Right lobe of liver (tissue), 6 donors: ENCODE measurements around the gene TBPL1. TPM values are rescaled to one million over a fixed set of nuclear protein-coding genes. Genes with fewer than 3 reads are reported as not detected.

Source experiments
- ATAC-seq, 4 donors: fragments of 200-7000 bp; cut with Tn5 transposase; one replicate each; pipeline ENCODE4 v1.9.1; 2020; ENCODE audit warnings: mild to moderate bottlenecking in 4 of 4, moderate library complexity in 4 of 4
- DNase-seq, 3 donors: peaks; one replicate each; pipeline ENCODE4 v3.0.0-alpha.2; 2020
- H3K27ac ChIP-seq, 3 donors: fragments of 200-600 bp; one replicate each; pipeline ENCODE4 v1.8.0; 2022
- H3K27me3 ChIP-seq, 2 donors: fragments of 200-600 bp; one replicate each; pipeline ENCODE4 v1.8.0; 2022
- H3K36me3 ChIP-seq, 4 donors: fragments of 200-600 bp; sonication (generic) in 1 of 4; one replicate each; pipeline versions ENCODE4 v1.5.1 to v1.8.0; 2017 to 2022; ENCODE audit warnings: control low read depth in 1 of 4
- H3K4me1 ChIP-seq, 4 donors: fragments of 200-600 bp; sonication (generic) in 1 of 4; one replicate each; pipeline versions ENCODE4 v1.5.1 to v1.8.0; 2017 to 2022; ENCODE audit warnings: control low read depth in 1 of 4
- H3K4me3 ChIP-seq, 3 donors: fragments of 200-600 bp; one replicate each; pipeline ENCODE4 v1.8.0; 2022
- H3K9me3 ChIP-seq, 4 donors: fragments of 200-600 bp; sonication (generic) in 1 of 4; one replicate each; pipeline versions ENCODE4 v1.5.1 to v1.8.0; 2017 to 2022; ENCODE audit warnings: control low read depth in 1 of 4
- CTCF ChIP-seq, 4 donors: fragments of 200-600 bp in 3 of 4; fragments of 450-650 bp in 1 of 4; IDR thresholded peaks; one replicate each; pipeline versions ENCODE4 v1.5.1 to v1.8.0; 2016 to 2022; ENCODE audit warnings: antibody characterized with exemption in 4 of 4, mild to moderate bottlenecking in 2 of 4
- POLR2A ChIP-seq: fragments of 450-650 bp; IDR thresholded peaks from one replicate; pipeline ENCODE4 v1.6.1; 2017; ENCODE audit warnings: antibody characterized with exemption, mild to moderate bottlenecking
- WGBS: methylation state at CpG from one replicate; pipeline ENCODE4 v1.1.6; 2018; ENCODE audit warnings: low coverage, low lambda C conversion rate; ENCODE audit not compliant: insufficient coverage; ENCODE audit errors: missing lambda C conversion rate; 5-methylcytosine and 5-hydroxymethylcytosine counted together
- intact Hi-C, 2 donors: fragments of 100-400 bp; cut with DNase I; formaldehyde crosslinking; loops; one replicate each; pipeline versions ENCODE4 v1.11.2 to v1.14.1; 2022
- total RNA-seq, 6 experiments: library from RNA; depleted of rRNA in 2 of 6; stranded (reverse); fragments of >200 nt in 2 of 6; fragmentation: NEBNext Ultra II Directional in 3 of 6; extraction: Animal tissue kit (Norgen Biotek cat#: 25700) in 3 of 6; gene quantifications; one replicate each; pipeline versions ENCODE4 v1.1.0 to v1.2.4, GENCODE V29; 2016 to 2023
- donor health status: DM: no; HTN: yes; CAD: no.
- donor health status: DM: no; HTN: no; CAD: no.
- donor health status: DM: no; HTN: no; CAD: no.
- donor health status: DM: no; HTN: yes; CAD: no.
- donor health status: DM: no; HTN: yes; CAD: no.

Gene TBPL1
- total RNA-seq, 6 experiments from 2014 or later = 6.0 to 11.5 (median 9.4) TPM

DNA sequence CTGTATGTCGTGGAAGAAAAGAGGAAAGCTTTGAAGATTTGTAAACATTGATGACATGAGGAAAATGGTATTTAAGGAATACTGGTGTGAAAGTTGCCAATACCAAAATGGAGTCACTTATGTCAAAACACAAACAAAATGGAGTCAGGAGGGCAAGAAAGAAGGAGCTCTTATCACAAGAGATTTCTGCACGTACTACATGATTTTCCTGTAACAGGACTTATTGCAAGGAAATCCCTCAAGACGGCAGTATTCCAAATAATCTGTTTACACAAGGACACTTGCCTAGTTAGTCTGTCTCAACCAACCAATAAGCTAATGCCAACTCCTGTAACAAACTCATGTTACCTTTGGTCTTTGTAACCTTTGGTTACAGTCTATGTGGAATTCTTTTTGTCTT is 69.6 kb downstream of the TBPL1 start:
- H3K27me3 ChIP-seq = no peaks in the 10 kb centered on the region
- no peak overlapping the region for H3K4me3 ChIP-seq
- no peak overlapping the region for H3K27ac ChIP-seq
- peaks cover 0 to 21% (median 3%) of the 10 kb centered on the region in 4 donors for H3K4me1 ChIP-seq
- no peaks in the 10 kb centered on the region for H3K36me3 ChIP-seq
- no peaks in the 10 kb centered on the region for H3K9me3 ChIP-seq
- ATAC-seq (peak in 1 of 4 donors; percentile 57), DNase-seq (no peak)
- TF ChIP-seq CTCF (IDR thresholded peaks at IDR 0.05) = no peak
- TF ChIP-seq POLR2A = no peak
- 41% methylated on average over 3 of the region's 3 CpGs for WGBS
- intact Hi-C loops = no loop called here

DNA sequence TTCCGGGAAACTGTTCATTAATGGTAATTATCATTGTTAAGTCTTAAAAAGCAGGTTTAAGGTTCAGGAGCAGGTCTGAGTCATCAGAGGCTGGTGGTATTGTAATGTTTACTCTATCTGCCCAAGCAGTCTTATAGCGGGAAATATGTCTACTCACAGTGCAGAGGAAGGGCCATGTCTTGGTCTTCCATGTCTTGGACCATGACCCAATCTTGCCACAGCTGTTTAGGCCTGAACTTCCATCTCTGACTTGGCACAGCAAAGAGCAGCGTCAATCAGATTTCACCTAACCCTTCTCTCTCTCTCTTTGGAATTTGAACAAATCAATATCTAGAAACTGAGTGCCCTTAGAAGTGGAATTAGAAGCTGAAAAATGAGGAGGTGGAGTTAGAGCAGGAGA is 73.6 kb downstream of the TBPL1 start:
- Histone ChIP-seq H3K27me3 (no peaks in the 10 kb centered on the region), H3K4me3 (no peak overlapping the region), H3K36me3 (no peaks in the 10 kb centered on the region), H3K4me1 (peaks cover 0 to 30% (median 3%) of the 10 kb centered on the region in 4 donors), H3K9me3 (no peaks in the 10 kb centered on the region), H3K27ac (peak overlapping the region in 1 of 3 donors; percentile 51)
- DNase-seq = no peak
- 55% methylated on average over 3 of the region's 3 CpGs for WGBS
- peak; percentile 61 to 88 (median 66) for ATAC-seq
- intact Hi-C loops = no loop called here
- TF ChIP-seq POLR2A (no peak), CTCF (IDR thresholded peaks at IDR 0.05) (no peak)

DNA sequence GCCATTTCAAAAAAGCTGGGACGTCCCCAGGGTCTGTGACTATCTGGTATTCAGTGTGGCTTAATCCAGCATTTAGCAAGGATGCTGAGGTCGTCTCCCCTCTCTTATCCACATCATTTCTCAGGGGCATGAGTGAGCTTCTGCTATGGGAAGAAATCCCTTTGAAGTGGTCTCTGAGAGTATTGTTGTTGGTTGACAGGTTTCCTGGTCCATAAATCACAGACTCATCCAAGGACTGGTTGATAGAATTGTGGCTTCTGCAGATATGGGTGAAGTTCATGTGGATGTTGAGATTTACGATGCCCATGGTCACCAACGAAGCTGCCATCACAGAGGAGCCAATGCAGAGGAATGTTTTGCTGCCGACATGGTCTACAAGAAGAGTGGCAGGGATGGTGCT is 75.4 kb downstream of the TBPL1 start:
- no peaks in the 10 kb centered on the region for H3K9me3 ChIP-seq
- peaks cover 0 to 27% (median 3%) of the 10 kb centered on the region in 4 donors for H3K4me1 ChIP-seq
- DNase-seq = no peak
- TF ChIP-seq POLR2A = no peak
- TF ChIP-seq CTCF (IDR thresholded peaks at IDR 0.05) = no peak
- intact Hi-C loops = no loop called here
- H3K27ac ChIP-seq = no peak overlapping the region
- WGBS = 71% methylated on average over 4 of the region's 5 CpGs
- ATAC-seq = no peak
- H3K36me3 ChIP-seq = no peaks in the 10 kb centered on the region
- H3K27me3 ChIP-seq = no peaks in the 10 kb centered on the region
- no peak overlapping the region for H3K4me3 ChIP-seq

DNA sequence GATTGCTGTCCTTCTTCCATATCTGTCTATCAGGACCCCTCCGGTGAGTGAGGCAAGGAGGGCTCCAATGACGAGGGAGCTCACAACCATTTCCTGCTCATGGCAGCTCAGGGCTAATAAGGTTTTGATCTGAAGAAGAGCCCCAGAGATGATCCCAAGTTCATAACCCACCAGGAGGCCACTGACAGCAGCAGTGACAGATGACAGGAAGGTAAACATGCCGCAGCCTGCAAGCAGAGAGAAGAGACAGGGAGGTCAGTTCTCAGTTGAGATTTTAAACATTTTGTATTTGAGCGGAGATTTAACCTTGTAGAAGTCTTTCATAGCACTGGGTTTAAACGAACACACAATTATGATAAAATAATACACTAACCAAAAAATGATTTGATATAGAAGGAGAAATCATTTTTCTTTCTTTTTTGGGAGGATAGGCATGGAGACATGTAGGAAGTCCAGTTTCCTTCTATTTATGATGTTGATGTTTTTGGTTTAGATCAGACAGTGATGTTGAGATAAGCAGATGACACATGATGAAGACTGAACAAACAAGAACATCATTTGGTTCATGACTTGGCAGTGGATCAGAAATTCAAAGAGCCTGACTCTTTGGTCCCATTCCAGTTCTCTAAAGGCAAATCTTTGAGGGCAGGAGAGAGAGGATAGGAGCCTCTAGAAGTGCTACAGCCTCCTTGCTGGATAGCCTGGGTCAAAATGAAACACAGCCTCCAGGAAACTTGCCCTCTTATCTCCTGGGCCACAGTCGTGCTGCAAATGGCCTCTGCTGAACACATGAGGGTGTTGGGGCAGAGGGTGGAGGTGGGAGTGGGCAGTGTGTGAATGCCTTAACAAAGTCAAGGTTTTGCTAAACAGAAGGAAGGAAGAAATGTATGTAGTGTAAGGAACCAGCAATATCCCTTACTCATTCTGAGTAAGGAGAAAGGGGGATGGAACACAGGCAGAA is 76.8 kb downstream of the TBPL1 start:
- no peaks in the 10 kb centered on the region for H3K27me3 ChIP-seq
- peaks cover 0 to 27% (median 3%) of the 10 kb centered on the region in 4 donors for H3K4me1 ChIP-seq
- TF ChIP-seq POLR2A = no peak
- no peak for TF ChIP-seq CTCF (IDR thresholded peaks at IDR 0.05)
- ATAC-seq = peak in 2 of 4 donors; percentile 28 to 50
- DNase-seq = no peak
- WGBS = 70% methylated on average over 5 of the region's 6 CpGs
- no peaks in the 10 kb centered on the region for H3K36me3 ChIP-seq
- H3K27ac ChIP-seq = no peak overlapping the region
- intact Hi-C loops = no loop called here
- H3K4me3 ChIP-seq = no peak overlapping the region
- no peaks in the 10 kb centered on the region for H3K9me3 ChIP-seq
